HG03103 (cell line): Measurements from ENCODE around the gene PPCS.
"Not testable (repeated sequence)": the region's sequence is repeated elsewhere in the genome, so short reads cannot be mapped to it uniquely, and the experiment has no call there.

ENCODE experiments used
- ATAC-seq: cut with Tn5 transposase; IDR thresholded peaks from one replicate; pipeline ENCODE4 v1.9.1; 2021; ENCODE audit warnings: low read depth; ENCODE audit not compliant: unreplicated experiment

Gene PPCS

DNA sequence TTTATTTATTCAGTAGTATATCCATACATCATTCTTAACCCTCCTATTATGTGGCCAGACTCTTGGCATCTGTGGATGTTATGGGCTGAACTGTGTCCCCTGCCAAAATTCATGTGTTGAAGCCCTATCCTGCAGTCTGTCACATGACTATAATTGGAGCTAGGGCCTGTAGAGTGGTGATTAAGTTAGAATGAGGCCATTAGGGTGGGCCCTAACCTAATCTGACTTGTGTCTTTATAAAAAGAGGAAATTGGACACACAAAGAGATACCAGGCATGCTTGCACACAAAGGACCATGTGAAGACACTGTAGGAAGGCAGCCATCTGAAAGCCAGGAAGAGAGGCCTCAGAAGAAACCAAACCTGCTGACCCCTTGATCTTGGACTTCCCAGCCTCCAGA is 7.1 kb upstream of the PPCS start:
- ATAC-seq = no peak

DNA sequence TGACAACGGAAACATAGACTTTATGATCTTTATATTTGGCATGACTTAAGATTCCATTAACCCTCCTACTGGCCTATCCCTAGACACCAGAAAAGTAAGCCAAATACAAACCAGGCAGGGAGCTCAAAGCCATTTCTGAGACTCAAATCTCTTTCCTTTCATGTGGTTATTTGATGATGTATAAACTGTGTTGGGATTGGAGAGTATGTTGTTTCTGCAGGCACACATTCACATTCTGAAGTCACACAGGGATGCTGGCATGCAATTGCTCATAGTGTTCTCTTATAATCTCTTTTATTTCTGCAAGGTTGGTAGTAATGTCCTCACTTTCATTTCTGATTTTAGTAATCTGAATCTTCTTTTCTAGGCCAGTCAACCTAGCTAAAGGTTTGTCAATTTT is 6.3 kb upstream of the PPCS start:
- no peak for ATAC-seq

DNA sequence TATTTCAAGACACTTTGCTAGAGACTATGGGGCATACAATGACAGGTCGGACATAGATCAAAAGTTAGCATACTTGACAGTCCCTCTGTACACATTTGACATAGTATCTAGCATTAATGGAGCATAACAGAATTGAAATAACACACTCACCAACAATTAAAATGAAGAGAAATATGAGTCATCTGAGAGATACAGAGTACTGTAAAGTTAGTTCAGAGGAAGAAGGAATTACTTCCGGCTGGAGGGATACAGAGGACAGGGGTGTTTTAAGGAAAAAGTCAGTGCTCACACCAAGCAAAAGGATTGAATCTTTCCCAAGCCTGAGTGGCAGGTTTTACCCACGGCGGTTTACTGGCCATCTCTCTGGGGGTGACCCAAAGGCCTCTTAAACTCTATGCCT is 3.0 kb upstream of the PPCS start:
- no peak for ATAC-seq

DNA sequence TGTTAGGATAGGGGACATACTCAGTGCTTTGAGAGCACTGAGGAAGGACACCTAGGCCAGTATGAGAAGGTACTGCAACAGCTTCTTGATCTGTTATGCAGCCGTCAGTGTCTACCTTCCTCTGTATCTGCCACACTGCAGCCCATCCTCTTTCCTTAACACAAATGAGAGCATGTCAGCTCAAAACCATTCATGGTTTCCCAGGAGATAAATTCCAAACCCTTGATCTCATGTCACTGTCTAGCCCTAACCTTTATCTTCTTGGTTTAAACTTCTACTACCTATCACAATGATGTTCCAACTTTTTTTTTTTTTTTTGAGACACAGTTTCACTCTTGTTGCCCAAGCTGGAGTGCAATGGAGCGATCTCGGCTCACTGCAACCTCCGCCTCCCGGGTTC is 1.9 kb upstream of the PPCS start:
- no peak for ATAC-seq

DNA sequence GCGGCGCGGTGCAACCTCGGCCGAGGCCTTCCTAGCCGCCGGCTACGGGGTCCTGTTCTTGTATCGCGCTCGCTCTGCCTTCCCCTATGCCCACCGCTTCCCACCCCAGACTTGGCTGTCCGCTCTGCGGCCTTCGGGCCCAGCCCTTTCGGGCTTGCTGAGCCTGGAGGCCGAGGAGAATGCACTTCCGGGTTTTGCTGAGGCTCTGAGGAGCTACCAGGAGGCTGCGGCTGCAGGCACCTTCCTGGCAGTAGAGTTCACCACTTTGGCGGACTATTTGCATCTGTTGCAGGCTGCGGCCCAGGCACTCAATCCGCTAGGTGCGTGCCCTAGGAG is 379 bp downstream of the PPCS start:
- peak; percentile 53 for ATAC-seq

DNA sequence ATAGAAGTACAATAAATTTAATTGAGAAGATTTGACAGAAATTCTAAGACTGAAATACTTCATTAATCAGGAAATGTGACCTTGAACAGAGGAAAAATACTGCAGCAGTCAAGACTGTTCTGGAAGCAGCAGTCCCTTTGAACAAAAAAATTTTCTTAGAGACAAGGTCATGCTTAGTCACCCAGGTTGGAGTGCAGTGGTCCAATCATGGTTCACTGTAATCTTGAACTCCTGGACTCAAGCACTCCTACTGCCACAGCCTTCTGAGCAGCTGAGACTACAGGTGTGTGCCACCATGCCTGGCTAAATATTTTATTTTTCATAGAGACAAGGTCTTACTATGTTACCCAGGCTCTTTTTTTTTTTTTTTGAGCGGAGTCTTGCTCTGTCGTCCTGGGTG is 4.9 kb downstream of the PPCS start:
- no peak for ATAC-seq

DNA sequence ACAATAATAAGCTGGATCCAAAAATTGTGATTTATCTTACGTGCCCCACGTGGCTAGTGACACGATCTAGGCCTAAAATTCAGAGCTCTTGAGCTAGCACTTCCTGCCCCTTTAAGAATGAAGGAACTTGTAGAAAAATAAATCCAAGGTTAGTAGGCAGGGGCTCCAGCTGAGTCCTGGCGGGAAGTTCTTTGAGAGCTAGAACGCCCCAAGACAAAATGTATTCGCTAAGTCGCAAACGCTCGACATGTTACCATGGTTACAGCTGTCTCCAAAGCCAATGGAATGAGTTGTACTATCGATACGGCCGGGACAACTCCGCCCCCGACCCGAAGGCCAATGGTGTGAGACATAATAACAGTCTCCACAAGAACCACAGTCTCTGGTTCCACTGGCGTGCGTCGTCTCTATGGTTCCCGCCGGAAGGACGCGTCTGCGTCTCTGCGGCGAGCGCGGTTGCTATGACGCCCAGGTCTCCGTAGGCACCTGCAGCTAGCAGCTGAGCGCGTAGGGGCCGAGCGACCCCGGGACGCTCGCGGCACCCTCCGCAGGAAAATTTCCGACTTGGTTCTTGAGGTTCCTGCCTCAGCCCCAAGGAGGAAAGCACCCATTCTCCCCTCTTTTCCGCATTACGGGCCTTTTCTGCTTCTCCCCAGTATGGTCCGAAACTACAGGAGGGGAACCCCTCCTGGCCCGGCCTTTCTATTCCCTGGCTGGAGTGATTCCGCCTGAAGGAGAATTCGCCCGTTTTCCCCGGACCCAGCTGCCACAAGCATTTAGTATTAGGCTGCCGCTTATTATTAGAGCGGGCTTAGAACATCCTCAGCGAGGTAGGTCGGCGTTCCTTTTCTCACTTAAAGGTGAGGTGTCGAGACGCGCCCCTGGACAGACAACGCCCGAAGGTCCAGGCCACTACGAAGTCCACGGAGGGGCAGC is 6.8 kb downstream of the PPCS start, which contains the start of gene CCDC30:
CCDC30 (plus strand) TSS at position 459 of the 936 bp plus-strand sequence. CDS start 17,266 bp downstream, outside the sequence.
- peak; percentile 99 for ATAC-seq

DNA sequence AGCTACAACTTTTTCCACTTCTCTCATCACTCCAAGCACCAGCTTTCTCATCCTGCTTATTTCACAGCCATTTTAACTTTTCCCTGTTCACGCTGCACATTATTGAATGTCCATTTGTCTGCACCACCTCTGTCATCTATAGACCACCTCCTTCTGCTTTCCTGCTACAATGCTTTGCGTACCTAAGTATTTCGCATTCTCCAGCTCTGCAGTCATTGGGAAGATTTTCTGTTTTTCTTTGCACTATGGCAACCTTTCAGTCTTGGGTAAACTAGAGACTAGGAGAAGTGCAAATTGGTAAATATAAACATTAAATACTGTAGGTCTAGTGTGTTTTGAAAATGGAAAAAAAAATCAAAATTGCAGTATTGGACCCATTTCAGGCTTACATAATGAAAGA is 7.6 kb downstream of the PPCS start:
- ATAC-seq = no peak

- no peak for ATAC-seq
These were observed 9.7 kb downstream of the PPCS start for GRCh38 chr1:42466030-42466429.

DNA sequence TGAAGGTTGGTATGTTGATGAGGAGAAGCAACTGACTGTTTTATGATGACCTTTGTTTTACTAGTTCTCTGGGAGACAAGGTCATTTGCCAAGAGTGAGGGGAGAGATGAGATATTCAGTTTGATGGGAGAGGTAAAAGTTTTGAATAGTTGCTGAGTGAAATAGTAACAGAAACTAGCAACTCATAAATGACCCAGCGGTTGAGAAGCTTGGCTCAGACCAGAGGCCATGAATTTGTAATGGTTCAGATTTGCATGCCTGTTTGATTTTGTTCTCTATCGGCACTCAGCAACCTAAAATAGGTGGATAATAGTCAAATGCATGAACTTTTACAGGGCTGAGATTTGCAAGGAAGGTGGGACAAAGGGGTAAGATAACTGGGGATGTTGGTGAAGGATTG is 13.4 kb downstream of the PPCS start:
- ATAC-seq = no peak

- no peak for ATAC-seq
These were observed 20.3 kb downstream of the PPCS start for GRCh38 chr1:42476605-42477004.

- not testable (repeated sequence) for ATAC-seq
These were observed 21.0 kb downstream of the PPCS start for GRCh38 chr1:42477354-42477753.

DNA sequence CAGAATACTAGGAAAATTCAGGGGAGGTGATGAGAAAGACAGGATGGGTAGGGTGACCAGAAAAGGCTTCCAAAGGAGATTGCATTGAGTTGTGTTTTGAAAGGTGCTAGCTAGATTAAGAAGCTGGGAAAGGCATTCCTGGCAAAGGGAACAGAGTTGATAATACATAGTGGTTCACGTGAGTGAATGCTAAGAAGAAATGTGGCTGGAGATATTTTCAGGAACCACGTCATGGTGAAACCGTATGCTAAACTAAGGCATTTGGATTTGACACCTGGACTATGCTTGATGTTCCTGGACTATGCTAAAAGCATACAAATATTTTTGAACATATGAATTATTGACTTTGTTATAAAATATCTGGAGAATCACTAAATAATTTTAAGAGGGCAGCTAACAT is 21.4 kb downstream of the PPCS start:
- ATAC-seq = no peak

- no peak for ATAC-seq
These were observed 23.3 kb downstream of the PPCS start for GRCh38 chr1:42479621-42480020.

DNA sequence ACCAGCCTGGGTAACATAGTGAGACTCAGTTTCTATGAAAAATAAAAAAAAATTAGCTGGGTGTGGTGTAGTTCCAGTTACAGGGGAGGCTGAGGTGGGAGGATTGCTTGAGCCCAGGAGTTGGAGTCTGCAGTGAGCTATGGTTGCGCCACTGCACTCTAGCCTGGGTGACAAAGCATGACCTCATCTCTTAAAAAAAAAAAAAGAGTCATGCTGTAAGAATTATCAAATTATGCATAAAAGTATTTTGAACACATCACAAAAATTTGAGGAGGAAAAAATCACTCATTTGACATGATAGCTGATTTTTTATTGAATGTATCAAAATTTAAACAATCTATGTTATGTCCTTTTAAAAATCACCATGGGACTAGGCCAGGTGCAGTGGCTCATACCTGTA is 24.6 kb downstream of the PPCS start:
- no peak for ATAC-seq

DNA sequence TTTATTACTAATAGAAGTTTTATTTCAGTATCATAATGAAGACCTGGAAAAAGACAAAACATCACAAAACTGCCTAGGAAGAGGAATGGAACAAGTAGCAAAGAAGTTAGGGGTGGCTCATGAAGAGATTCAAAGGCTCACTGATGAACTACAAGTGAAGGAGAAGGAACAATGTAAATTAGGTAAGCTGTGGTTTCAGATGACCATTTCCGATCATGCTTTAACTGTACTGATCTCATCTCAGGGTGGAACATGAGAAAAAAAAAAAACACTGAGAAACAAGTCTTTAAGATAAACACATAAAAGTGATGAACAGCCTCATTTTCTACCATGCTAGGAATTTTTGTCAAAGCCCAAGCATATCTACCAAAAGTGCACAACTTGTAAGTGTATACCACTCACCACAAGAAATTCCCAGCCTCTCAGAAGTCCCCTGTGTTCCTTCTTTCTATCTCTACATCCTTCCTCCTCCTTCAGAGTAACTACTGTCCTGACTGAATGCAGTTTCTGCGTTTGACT is 26.4 kb downstream of the PPCS start:
- ATAC-seq = no peak

- no peak for ATAC-seq
These were observed 28.0 kb downstream of the PPCS start for GRCh38 chr1:42484382-42484781.

DNA sequence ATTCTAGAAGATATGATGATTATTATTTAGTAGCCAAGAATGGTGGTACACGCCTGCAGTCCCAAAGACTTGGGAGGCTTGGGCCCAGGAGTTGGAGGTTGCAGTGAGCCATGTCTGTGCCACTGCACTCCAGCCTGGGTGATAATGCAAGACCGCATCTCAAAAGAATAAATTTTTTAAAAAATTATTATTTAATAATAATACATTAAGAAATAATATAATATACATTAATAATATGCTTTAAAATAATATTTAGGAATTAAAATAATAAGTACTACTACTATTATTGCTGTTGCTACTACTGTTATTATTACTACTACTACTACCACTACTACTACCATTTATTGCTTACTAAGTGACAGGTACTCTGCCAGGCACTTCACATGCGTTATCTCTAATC is 33.9 kb downstream of the PPCS start:
- ATAC-seq = no peak

DNA sequence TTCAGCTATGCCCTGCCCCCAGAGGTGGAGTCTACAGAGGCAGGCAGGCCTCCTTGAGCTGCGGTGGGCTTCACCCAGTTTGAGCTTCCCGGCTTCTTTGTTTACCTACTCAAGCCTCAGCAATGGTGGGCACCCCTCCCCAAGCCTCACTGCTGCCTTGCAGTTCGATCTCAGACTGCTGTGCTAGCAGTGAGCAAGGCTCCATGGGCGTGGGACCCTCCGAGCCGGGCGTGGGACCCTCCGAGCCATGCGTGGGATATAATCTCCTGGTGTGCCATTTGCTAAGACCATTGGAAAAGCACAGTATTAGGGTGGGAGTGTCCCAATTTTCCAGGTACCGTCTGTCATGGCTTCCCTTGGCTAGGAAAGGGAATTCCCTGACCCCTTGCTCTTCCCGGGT is 45.7 kb downstream of the PPCS start:
- not testable (repeated sequence) for ATAC-seq

DNA sequence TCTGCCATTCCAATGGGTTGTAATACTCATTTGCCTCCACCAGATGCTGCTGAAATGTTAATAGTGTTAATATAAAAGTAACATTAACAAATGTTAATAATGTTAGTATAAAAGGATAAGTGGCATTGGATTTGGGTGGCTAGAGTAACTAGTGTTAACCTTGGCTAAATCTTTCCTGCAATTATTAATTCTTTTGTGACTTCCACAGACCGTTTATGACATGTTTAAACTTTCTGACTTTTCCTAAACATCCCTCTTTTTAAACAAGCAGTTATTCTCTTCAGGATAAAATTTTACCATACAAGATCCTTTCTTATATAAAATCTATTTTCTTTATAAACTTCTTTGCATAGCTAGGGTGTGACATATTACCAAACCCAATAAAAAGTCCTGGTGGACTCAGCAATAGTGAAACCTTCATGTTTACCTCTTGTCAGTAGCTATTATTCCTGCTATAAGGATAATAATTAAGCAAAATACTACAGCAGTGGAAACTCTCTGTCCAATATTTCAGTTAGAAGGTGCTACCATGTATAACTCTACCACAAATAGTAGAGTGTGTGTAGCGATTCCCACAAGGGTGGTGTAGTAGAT is 48.3 kb downstream of the PPCS start:
- ATAC-seq = no peak

DNA sequence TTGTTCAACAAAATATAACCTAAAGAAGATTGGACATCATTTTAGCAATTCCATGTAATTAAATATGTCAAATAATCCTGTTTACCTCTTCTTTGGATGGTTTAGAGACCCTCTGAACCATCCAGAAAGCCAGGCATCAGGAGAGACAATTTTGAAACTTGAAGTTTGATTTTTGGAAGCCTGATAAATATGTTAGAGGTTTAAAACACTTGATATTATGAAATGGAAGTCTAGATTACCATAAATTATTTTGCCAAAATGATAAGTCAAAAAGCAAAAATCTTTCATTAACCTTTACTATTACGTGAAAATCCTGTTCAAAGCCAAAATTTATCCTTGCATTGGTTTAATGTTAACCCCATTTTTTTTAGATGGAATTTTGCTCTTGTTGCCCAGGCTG is 50.2 kb downstream of the PPCS start:
- ATAC-seq = no peak
